NCI-H526 (cell line): ENCODE data around the gene WDR5.

Experiments
- DNase-seq, 2 experiments: peaks; one replicate each; lab custom pipeline; 2025; lab: John Stamatoyannopoulos, UW

Gene WDR5

DNA sequence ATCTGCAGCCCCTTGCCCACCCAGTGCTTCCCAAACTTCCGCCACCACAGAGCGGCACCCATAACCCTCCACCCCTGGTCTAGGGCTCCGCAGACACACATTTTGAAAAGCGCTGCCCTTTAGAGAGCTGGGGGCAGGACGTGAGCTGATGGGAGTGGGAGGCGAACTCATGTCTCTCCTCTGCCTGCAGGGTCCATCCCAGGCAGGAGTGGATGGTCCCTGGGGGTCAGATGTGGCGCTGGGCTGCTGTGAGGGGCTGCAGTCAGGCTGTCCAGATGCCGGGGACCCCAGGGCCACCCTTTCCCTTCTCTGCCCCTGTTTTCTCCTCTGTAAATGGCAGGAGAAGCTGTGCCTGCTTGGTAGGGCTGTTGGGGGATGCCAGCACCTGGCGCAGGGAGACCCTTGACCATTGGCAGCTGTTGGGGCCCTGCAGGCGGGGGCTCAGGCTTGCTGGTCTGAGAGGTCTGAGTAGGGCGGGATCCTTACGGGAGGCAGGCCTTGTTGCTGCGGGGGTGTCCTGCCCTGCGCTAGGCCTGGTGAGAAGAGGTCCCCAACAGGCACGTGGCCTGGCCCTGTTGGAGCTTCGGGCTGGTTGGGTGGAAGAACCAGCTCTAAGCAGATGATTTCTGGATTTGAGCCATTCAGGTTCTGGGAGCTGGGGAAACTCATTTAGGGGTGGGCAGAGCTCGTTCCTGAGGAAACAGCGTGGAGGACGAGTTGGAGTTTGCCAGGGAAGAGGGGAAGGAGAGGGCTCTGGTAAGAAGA lies 38.8 kb downstream of the WDR5 start:
- no peak for DNase-seq

DNA sequence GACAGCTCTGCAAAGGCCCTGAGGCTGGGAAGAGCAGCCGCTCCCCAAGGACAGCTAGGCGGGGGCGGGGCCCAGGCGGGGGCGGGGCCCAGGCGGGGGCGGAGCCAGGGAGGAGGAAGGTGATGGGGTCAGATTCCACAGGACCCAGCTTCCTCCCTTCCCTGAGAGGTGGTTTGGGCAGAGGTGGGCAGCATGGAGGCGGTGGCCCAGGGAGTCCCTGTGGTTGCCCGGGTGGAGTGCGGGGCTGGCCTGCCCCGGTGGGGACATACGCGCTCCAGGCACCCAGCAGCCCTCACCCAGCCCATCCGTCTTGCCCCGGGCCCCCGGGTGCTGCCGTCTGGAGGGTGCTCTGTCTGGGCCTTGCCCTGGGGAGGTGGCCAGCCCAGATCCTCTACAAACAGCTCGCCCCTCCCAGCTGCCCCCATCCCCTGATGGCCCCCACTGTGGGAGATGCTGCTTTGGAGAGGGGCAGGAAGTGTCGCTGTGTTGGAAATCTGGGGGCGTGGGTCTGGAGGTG lies 39.5 kb downstream of the WDR5 start:
- DNase-seq, result no peak

DNA sequence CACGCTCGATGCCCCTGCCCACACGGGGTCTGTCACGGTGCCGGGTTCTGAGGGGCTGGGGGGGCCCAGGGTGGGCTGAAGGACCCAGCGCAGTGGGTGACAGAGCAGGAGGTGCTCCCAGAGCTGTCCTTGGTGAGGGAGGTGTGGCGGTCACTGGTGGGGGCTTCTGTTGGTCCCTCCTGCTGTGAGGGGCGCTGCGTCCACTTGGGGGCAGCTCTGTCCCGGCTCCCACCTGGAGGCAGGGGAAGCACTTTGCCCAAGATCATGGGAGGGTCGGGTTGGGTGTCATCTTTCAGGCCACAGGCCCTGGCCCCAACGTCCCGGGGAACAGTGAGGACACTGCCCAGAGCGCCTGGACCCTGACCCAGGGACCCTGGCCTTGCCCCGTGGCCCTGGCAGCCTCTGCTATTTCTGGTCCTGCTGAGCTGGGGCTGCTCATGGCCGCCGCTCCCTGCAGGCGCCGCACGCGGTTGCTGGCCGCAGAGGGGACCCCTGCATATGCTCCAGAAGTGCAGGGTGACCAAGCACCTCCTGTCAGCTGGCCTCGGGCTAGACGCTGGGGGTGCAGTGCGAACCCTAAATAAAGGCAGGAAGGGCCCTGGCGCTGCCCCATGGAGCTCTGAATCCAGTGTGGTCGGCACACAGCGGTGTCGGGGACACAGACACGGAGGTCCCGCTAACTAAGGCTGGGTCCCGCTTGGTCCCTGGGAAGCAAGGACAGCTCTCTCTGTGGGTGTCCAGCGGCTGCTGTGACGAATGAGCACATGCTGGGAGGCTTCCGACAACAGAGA lies 40.1 kb downstream of the WDR5 start:
- DNase-seq, result no peak

DNA sequence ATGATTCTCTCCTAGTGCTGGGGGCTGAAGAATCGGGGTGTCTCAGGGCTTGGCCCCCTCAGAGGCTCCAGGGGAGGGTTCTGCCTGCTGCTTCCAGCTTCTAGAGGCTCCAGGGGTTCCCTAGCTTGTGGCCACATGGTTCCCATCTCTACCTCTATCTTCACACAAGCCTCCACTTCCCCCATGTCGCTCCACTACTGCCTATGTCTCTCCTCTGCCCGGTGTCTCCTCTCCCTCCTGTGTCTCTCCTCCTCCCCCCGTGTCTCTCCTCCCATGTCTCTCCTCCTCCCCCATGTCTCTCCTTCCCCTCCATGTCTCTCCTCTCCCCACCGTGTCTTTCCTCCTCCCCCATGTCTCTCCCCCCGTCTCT lies 40.7 kb downstream of the WDR5 start:
- no peak for DNase-seq

DNA sequence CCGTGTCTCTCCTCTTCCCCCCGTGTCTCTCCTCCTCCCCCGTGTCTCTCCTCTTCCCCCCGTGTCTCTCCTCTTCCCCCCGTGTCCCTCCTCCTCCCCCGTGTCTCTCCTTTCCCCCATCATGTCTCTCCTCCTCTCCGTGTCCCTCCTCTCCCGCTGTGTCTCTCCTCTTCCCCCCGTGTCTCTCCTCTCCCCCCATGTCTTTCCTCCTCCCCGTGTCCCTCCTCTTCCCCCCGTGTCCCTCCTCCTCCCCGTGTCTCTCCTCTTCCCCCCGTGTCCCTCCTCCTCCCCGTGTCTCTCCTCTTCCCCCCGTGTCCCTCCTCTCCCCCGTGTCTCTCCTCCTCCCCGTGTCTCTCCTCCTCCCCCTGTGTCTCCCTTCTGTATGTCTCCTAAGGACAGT lies 41.3 kb downstream of the WDR5 start:
- no peak for DNase-seq

DNA sequence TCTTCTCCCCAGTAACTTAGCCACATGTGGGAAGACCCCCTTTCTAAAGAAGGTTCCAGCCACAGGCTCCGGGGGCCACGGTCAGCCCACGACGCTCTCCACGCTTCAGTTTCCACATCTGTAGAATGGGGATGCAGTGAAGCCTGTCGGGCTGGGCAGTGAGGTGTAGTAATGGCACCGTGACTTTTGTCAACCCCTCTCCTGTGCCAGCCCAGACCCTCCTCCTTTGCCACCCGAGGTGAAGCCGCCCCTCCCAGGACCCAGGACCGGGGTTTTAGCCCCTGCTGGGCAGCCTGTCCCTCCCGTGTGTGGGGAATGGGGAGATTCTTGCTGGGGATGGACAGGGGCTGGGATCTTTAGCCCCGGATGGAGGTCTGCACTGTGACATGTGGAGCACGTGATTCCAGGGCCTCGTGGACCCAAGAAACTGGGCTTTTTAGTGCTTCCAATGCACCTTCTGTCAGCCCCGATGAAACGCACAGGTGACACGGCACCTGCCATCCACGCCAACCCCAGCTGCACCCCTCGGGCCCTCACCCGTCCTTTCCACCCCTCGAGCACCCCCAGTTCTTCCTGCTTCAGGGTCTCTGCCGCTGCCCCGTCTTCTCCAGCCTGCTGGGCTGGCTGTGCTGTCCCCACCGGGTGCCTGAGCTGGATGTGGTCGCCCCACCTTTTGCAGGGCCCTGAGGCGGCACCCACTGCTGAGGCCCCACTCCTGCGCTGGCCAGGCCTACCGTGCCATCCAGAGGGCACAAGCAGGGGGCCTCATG lies 41.9 kb downstream of the WDR5 start:
- DNase-seq, result no peak

DNA sequence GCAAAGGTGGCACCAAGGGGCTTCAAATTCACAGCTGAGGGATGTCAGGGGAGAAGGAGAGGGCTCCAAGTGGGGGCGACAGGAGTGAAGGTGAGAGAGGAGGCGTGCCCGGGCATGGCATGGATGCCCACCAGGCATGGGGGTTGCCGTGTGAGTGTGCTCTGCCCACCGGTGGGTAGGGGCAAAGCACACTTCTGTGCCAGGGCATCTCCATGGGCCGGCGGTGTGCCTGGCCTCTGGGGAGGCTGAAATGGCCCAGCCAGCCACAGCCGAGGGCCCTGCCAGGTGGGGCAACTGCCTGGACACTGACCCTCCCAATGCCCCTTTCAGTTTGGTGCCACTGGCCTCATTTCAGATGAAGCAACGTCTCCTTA lies 42.5 kb downstream of the WDR5 start:
- DNase-seq, result no peak

DNA sequence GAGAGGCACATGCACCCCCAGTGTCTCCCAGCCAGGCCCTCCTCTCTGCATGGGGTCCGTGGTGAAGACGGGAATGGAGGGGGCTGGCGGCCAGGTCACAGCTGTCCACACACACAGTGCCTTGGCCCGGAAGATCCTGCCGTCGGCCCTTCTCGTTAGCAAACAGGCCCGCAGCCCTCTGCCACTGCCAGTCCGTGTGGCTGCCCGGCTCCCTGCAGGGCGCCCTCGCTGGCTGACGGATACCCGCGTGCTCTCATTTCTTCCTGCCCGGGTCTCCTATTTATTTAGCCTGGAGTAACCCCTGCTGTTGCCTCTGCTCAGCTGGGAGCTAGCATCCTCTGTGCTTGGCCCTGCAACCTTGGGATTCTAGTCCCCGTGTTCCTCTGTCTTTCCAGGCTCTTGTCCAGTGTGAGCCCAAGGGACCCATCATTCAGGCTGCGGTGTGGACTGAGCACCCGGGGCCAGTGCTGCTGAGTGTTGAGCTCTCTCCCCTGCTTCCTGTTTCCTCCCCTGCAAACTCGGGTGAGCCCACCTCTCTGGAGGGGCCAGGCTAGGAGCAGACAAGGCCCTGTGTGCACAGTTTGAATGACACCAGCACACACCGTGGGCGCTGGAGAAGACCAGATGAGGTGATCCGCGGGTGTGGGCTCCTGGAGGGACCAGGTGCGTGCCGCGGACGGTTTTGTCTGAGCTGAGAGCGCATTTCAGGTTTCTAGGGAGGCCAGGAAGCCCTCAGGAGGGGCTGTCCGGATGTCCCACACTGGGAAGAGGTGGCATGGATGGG lies 43.1 kb downstream of the WDR5 start:
- no peak for DNase-seq

DNA sequence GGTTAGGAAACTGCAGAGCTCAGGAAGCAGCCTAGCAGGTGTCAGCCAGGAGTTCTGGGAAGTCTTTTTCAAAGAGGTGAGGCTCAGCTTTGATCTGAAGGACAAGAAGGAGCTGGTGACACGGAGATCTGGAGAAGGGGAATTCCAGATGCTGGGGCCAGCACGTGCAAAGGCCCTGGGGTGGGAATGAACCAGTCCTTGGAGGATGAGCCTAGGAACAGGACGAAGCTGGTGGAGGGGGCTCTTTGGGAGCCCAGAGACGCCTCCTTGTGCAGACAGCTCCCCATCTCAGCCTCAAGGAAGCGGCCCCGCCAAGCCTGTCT lies 43.7 kb downstream of the WDR5 start:
- DNase-seq, result no peak

DNA sequence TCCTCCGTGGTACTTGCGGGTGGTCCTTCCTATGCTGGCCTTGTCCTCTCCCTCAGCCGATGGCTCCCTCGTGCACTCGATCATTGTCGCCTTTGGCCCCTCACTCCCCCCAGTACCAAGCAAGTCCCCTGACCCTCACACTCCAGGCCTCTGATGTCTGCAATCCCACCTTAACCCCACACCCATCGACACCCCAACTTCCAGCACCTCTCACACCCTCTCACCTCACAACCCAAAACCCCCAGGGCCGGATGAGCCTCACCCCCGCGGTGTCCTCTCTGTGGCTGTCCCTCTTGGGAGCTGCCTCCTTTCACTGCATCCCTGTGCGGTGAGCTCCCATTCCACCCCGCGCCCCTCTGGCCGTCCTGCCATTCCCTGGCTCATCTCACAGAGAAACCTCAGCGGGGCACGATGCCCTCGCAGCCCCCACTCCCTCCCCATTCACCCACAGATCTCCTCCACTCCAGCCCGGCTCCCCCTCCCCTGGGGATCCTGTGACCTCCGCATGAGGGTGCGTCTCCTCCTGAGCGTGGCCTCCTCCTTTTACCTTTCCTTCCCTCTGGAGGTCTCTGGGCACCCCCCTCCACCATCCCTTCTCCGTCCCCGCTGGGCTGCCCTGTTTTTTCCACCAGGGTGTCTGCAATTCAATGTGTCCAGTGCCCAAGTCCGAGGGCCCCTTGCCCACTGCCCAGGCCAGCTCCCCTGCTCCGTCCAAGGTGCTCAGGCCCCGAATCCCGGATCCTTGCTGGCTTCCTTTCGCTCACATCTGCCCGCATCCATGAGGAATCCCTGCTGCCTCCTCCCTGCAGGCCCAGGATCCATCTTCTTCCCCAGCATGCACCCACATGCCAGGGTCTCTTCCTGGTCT lies 44.3 kb downstream of the WDR5 start:
- no peak for DNase-seq

DNA sequence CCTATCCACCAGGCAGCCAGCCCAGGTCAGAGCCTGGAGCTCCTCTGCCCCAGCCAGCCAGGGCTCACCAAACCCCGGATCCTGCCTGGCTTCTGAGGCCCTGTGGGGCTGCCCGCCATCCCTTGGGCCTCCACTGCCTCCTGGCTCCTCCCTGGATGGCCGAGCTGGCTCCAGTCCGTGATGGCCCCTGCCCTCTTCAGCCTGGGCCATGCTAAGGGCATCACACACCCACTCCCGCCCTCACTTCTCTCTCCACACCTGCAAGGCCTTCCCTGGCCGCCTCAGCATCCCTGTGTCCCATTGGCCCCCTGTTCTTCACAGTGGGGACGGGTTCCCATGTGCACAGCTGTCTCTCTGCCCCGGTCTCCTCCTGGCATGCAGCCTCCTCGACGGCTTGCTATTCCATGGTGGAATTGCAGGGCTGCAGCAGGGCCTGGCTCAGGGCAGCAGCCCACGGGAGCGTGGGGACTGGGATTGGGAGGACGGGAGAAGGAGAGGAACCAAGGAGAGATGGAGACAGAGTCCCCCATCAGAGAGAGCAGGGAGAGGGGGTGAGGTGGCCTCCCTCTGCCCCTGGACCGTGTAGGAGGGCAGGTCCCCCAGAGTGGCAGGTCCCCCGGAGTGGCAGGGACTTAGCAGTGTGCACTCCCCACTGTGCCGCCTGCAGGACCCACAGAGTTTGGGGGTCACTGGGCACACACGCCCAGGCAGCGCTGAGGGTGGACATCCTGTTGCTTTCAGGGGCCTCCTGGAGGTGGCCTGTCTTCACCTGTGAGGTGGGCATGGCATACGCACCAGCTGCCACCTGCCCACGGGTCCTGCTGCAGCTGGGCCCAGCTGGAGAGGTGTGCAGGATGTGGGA lies 45.1 kb downstream of the WDR5 start:
- no peak for DNase-seq

DNA sequence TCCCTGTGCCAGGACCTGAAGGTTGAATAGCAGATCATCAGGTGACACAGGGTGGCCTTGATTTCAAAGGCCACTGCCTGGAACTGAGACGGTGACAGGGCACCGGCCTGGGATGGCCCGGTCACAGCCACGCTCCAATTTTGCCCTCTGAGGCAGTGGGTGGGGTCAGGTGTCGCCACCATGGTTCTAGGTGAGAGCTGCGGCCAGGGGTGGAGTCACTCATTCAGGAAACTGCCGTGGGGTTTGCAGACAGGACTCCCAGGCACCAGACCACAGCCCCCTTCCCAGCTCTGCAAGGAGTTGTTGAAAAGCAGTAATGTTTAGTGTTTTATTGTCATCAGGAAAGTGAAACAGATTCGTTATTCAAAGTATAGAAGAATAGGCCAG lies 45.8 kb downstream of the WDR5 start:
- DNase-seq, result no peak

DNA sequence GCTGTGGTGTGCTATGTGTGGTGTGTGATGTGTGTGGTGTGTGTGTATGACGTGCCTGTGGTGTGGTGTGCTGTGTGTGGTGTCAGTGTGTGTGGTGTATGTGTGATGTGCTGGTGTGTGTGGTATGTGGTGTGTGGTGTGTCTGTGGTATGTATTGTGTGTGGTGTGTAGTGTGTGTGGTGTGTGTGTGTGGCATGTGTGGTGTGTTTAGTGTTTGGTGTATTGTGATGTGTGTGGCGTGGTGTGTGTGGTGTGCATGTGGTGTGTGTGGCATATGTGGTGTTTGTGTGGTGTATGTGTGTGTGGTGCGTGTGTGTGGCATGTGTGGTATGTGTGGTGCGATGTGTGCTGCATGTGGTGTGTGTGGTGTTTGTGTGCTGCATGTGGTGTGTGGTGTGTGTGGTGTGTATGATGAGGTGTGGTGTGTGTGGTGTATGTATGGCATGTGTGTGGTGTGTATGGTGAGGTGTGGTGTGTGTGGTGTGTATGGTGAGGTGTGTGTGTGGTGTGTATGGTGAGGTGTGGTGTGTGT lies 46.7 kb downstream of the WDR5 start:
- DNase-seq, result no peak

DNA sequence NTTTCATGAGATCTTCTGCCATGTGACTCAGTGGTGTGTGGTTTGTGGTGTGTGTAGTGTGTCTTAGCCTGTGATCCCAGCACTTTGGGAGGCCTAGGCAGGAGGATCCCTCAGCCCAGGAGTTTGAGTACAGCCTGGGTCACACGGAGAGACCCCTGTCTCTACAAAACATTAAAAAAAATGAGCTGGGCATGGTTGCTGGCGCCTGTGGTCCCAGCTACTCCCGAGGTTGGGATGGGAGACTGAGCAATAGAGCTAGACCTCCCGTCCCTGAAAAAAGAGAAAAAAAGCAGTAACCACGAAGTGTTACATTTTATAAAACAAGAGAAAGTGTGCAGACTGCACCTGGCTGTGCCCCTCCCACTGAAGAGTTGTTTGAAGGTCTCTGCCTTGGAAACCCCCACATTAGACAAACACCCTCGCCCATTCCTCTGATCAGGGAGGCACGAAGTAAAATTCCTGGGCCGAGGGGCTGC lies 49.7 kb downstream of the WDR5 start:
- DNase-seq, result no peak

DNA sequence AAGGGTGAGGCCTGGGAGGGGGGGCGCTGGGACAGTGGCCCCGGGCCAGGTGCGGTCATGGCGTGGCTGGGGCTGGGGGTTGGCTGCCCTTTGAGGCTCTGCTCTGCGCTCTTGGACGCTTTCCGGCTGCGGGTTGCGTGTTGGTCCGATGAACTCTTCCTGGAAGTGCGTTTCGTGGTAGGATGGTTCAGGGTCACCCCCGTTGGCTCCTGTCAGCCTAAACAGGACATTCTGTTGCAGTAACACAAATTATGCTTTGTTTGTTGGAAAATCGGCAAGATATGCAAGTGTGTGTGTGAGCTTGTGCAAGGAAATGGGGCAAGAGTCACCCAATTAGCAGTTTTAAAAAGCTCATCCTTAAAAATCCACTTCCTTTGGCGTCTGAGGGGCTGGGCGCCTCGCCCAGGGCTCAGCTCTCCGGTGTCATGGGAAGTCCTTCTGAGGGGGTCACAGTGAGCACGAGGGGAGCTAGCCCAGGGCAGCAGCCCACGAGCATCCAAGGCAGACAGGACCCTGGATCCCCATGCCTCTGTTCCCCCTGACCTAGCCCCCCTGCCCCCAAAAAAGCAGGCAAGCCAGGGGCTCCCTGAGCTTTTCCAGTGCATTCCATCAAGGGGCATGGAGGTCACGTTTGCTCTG lies 50.7 kb downstream of the WDR5 start:
- no peak for DNase-seq

DNA sequence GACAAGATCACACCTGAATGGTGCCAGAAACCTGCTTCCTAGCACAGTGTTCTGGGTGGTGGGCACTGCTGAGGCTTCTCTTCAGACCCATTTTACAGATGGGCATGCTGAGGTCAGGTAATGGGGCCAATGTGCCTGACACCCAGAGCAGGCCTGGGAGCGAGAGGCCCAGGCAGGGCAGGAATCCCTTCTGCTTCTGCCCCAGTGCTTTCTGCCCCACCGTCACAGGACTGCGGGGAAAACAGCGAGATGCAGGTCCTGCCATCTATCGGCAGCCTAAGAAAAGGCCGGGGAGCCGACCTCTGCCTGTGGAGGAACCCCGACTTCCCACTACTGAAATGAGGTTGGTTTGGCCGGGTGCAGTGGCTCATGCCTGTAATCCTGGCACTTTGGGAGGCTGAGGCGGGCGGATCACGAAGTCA lies 51.2 kb downstream of the WDR5 start:
- DNase-seq, result peak in 1 of 2 experiments; percentile 16

DNA sequence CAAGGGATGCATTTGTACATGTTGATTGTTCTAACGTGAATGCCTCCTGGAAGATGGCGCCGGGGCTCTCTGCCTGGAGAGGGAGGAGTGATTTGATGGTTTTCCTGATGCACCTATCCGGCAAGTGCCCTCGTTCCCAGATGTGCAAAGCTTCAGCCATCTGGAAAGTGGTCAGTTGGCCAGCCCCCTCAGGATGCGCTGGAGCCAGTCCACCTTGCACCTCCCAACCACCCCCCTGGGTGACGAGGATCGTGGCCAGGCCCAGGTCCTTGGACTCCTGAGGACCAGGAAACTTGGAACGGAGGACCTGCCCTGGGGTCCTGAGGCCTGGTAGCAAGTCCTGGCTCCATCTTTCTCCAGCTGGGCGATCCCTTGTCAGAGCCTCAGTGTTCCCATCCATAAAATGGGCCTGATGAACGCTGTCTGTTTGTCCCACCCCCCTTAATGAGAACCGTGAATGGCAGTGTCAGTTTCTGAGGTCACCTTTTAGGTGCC lies 52.1 kb downstream of the WDR5 start:
- no peak for DNase-seq

DNA sequence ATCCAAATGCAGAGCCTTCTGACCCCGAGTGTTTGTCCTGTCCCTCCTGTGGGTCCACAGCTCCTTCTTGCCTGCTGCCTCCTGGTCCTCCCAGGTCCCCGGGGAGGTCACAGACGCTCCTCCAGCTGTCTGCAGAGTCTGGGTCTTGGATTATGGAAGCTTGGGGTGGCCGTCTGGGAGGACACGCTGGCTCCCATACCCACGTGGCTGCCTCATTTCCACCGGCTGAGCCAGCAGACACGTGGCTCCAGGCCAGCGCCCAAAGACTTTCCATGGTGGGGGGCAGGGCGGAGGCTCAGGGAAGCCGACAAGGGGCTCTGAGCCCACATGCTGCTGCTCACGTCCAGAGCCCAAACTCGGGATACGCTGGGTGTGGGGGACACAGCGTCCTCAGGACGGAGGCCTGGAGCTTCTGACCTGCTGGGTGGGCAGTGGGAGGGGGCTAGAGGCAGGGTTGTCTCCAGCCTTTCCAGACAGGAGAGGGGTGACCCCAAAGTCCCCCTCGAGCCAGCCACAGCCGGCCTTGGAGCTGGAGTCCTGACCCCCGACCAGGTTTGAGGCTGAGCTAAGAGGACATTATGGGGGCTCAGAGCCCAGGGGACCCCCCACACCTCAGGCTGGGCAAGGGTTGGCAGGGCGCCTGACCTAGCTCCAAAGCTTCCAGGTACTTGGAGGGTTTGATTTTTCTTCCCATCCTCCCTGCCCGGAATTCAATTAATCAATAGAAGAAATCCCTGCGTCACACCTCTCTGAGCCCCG lies 52.7 kb downstream of the WDR5 start:
- no peak for DNase-seq
